Upper lobe of left lung (tissue), 6 donors: ENCODE measurements around the gene PPM1F. TPM values are rescaled to one million over a fixed set of nuclear protein-coding genes. Genes with fewer than 3 reads are reported as not detected.

Source experiments
- ATAC-seq, 2 donors: fragments of 200-7000 bp; cut with Tn5 transposase; one replicate each; pipeline ENCODE4 v1.9.1; 2022; ENCODE audit warnings: mild to moderate bottlenecking in 2 of 2, moderate library complexity in 2 of 2; ENCODE audit not compliant: low FRiP score in 2 of 2
- DNase-seq, 2 donors: peaks; one replicate each; pipeline ENCODE4 v3.0.0-alpha.2; 2019 to 2020
- H3K27ac ChIP-seq, 4 donors: fragments of 200-600 bp; sonication (generic); one replicate each; pipeline ENCODE4 v1.5.1; 2016 to 2019
- H3K27me3 ChIP-seq, 4 donors: fragments of 200-600 bp; sonication (generic); one replicate each; pipeline ENCODE4 v1.5.1; 2017 to 2019
- H3K36me3 ChIP-seq, 4 donors: fragments of 200-600 bp; sonication (generic); one replicate each; pipeline ENCODE4 v1.5.1; 2016 to 2019
- H3K4me1 ChIP-seq, 4 donors: fragments of 200-600 bp; sonication (generic); one replicate each; pipeline ENCODE4 v1.5.1; 2018 to 2019
- H3K4me3 ChIP-seq, 4 donors: fragments of 200-600 bp; sonication (generic); one replicate each; pipeline ENCODE4 v1.5.1; 2017 to 2019; ENCODE audit warnings: mild to moderate bottlenecking in 2 of 4, moderate library complexity in 1 of 4
- H3K9me3 ChIP-seq, 4 donors: fragments of 200-600 bp; sonication (generic); one replicate each; pipeline ENCODE4 v1.5.1; 2018 to 2019
- EP300 ChIP-seq, 4 donors: sonication (generic); formaldehyde crosslinking; IDR thresholded peaks; one replicate each; pipeline ENCODE4 v1.5.1; 2017; ENCODE audit warnings: antibody characterized with exemption in 4 of 4, control low read depth in 2 of 4
- POLR2A ChIP-seq, 4 donors: fragments of 450-650 bp; IDR thresholded peaks; one replicate each; pipeline ENCODE4 v1.5.1; 2016 to 2017; ENCODE audit warnings: antibody characterized with exemption in 4 of 4, mild to moderate bottlenecking in 2 of 4
- POLR2AphosphoS5 ChIP-seq, 2 donors: sonication (generic); formaldehyde crosslinking; IDR thresholded peaks; one replicate each; pipeline ENCODE4 v1.5.1; 2017; ENCODE audit warnings: antibody characterized with exemption in 2 of 2
- WGBS, 2 donors: methylation state at CpG; one replicate each; pipeline ENCODE4 v1.1.5; 2017 to 2018; 5-methylcytosine and 5-hydroxymethylcytosine counted together
- total RNA-seq, 6 donors: library from RNA; depleted of rRNA in 4 of 6; stranded (reverse); fragments of >200 nt in 4 of 6; gene quantifications; one replicate each; pipeline versions ENCODE4 v1.1.0 to v1.2.1, GENCODE V29; 2016 to 2021
- TF ChIP-seq, protein P1 (sequence below), 6 experiments: fragments of 450-650 bp in 4 of 6; fragments of 200-600 bp in 2 of 6; sonication (generic) in 2 of 6; IDR thresholded peaks; one replicate each; pipeline ENCODE4 v1.5.1; 2016 to 2019; ENCODE audit warnings: antibody characterized with exemption in 6 of 6
- donor health status: DM: no; HTN: no; CAD: no; lungs with moderate emphysema.
- donor health status: DM: no; HTN: yes; CAD: no; lungs with severe emphysema.

PPM1F gene
- total RNA-seq, 6 donors from 2014 or later, result 21.0 to 85.3 (median 33.2) TPM

- peak within 1 kb of the TSS; percentile 71 to 88 (median 82) for H3K4me3 ChIP-seq
- no peaks in the 10 kb centered on the region for H3K27me3 ChIP-seq
- peak; percentile 89 to 95 for ATAC-seq
- no peak for TF ChIP-seq EP300 (IDR thresholded peaks at IDR 0.05)
- peak in 3 of 4 donors; percentile 19 to 70 (median 41) for TF ChIP-seq POLR2A (IDR thresholded peaks at IDR 0.05)
- TF ChIP-seq, protein P1, sequence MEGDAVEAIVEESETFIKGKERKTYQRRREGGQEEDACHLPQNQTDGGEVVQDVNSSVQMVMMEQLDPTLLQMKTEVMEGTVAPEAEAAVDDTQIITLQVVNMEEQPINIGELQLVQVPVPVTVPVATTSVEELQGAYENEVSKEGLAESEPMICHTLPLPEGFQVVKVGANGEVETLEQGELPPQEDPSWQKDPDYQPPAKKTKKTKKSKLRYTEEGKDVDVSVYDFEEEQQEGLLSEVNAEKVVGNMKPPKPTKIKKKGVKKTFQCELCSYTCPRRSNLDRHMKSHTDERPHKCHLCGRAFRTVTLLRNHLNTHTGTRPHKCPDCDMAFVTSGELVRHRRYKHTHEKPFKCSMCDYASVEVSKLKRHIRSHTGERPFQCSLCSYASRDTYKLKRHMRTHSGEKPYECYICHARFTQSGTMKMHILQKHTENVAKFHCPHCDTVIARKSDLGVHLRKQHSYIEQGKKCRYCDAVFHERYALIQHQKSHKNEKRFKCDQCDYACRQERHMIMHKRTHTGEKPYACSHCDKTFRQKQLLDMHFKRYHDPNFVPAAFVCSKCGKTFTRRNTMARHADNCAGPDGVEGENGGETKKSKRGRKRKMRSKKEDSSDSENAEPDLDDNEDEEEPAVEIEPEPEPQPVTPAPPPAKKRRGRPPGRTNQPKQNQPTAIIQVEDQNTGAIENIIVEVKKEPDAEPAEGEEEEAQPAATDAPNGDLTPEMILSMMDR (IDR thresholded peaks at IDR 0.05), result peak in 1 of 6 experiments; percentile 33
- TF ChIP-seq POLR2AphosphoS5 (IDR thresholded peaks at IDR 0.05), result peak; percentile 60 to 63
- H3K36me3 ChIP-seq, result peaks cover 0 to 6% (median 3%) of the 10 kb centered on the region in 4 donors
- DNase-seq, result peak; percentile 88 to 95
- no peaks in the 10 kb centered on the region for H3K9me3 ChIP-seq
- WGBS, 2 donors, result 0% methylated on average over 9 to 54 of the region's 54 CpGs
- peaks cover 10 to 33% (median 17%) of the 10 kb centered on the region in 4 donors for H3K4me1 ChIP-seq
- peak within 1 kb of the TSS; percentile 74 to 90 (median 86) for H3K27ac ChIP-seq
Observed at GRCh38 chr22:21982338-21982965, 29.8 kb upstream of the PPM1F start, which contains the start of gene TOP3B. Gene TOP3B, minus strand, starts transcription at chr22:21982787. Its CDS starts 7,078 bp downstream, at chr22:21975709.

- WGBS, 2 donors, result 16 to 22% methylated on average over 2 of the region's 2 CpGs
- Histone ChIP-seq H3K27me3 (no peaks in the 10 kb centered on the region), H3K27ac (peak overlapping the region; percentile 74 to 90 (median 86)), H3K4me3 (peak overlapping the region; percentile 71 to 88 (median 82)), H3K36me3 (peaks cover 0 to 6% (median 3%) of the 10 kb centered on the region in 4 donors), H3K4me1 (peaks cover 10 to 33% (median 17%) of the 10 kb centered on the region in 4 donors), H3K9me3 (no peaks in the 10 kb centered on the region)
- no peak for ATAC-seq
- DNase-seq, result no peak
- TF ChIP-seq POLR2AphosphoS5 (IDR thresholded peaks at IDR 0.05), result no peak
- TF ChIP-seq, protein P1 (IDR thresholded peaks at IDR 0.05), result no peak
- no peak for TF ChIP-seq POLR2A (IDR thresholded peaks at IDR 0.05)
- no peak for TF ChIP-seq EP300 (IDR thresholded peaks at IDR 0.05)
Observed at GRCh38 chr22:21981874-21982273, 29.2 kb upstream of the PPM1F start.

DNA sequence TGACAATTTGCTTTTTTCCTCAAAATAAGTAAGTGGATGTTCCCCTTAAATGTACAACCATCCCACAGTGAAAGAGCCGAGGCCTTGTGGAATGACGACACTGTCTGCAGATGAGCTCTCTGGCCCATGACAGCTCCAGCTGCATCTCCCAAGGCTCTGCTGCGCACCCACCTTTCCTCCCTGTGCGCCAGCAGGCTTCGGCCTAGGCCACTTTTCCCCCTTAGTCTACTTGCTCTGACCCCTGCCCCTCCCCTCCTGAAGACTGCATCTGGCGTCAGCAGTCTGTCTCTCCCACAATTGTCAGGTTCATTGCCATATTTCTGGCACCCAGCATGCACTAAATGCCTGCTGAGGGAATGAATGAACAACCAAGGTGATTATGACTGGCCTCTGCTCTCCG lies 27.9 kb upstream of the PPM1F start:
- H3K4me3 ChIP-seq, result no peak overlapping the region
- WGBS, 2 donors, result 82 to 85% methylated on average over 7 of the region's 7 CpGs
- peaks cover 10 to 33% (median 17%) of the 10 kb centered on the region in 4 donors for H3K4me1 ChIP-seq
- H3K36me3 ChIP-seq, result peaks cover 0 to 7% (median 3%) of the 10 kb centered on the region in 4 donors
- no peaks in the 10 kb centered on the region for H3K27me3 ChIP-seq
- no peak for DNase-seq
- H3K9me3 ChIP-seq, result no peaks in the 10 kb centered on the region
- no peak overlapping the region for H3K27ac ChIP-seq
- no peak for ATAC-seq
- TF ChIP-seq POLR2AphosphoS5 (IDR thresholded peaks at IDR 0.05), result no peak
- no peak for TF ChIP-seq EP300 (IDR thresholded peaks at IDR 0.05)
- TF ChIP-seq, protein P1 (IDR thresholded peaks at IDR 0.05), result no peak
- no peak for TF ChIP-seq POLR2A (IDR thresholded peaks at IDR 0.05)

- Histone ChIP-seq H3K4me3 (no peak overlapping the region), H3K27ac (no peak overlapping the region), H3K9me3 (no peaks in the 10 kb centered on the region), H3K27me3 (no peaks in the 10 kb centered on the region), H3K36me3 (peaks cover 8 to 25% (median 17%) of the 10 kb centered on the region in 4 donors), H3K4me1 (peaks cover 10 to 33% (median 17%) of the 10 kb centered on the region in 4 donors)
- 81 to 85% methylated on average over 11 of the region's 11 CpGs for WGBS, 2 donors
- no peak for DNase-seq
- TF ChIP-seq, protein P1 (IDR thresholded peaks at IDR 0.05), result no peak
- TF ChIP-seq EP300 (IDR thresholded peaks at IDR 0.05) (no peak), POLR2A (IDR thresholded peaks at IDR 0.05) (no peak), POLR2AphosphoS5 (IDR thresholded peaks at IDR 0.05) (no peak)
- ATAC-seq, result no peak
Observed at GRCh38 chr22:21978564-21979386, 26.1 kb upstream of the PPM1F start.
